ENCODE results near the gene RNF17.

RNF17 gene

DNA sequence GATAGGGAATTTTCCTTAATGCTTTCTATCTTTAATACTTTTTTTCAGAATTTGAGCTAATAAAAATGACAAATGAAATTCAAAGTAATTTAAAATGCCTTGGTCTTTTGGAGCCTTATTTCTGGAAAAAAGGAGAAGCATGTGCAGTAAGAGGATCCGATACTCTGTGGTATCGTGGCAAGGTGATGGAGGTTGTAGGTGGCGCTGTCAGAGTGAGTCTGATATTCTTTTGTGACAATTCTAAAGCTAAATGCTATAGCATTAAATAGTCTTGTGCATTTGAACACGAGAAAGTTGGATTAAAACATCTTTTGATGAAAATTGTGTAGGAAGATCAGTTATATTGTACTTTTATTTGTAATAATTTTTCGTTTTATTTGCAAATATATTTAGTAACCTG is 95.0 kb downstream of the RNF17 start:
- no peak for DNase-seq (ENCODE audit: low read depth)

DNA sequence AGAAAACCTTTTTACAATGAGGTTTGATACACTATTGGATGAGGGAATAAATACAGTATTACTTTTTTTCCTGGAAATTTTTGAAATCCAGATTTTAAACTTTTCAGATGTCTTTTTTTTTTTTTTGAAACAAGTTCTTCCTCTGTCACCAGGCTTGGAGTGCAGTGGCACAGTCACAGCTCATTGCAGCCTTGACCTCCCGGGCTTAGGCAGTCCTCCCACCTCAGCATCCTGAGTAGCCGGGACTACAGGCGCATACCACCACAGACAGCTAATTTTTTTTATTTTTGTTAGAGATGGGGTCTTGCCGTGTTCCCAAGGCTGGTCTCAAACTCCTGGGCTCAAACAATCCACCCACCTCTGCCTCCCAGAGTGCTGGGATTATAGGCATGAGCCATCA is 96.8 kb downstream of the RNF17 start:
- DNase-seq (ENCODE audit: low read depth), result no peak

DNA sequence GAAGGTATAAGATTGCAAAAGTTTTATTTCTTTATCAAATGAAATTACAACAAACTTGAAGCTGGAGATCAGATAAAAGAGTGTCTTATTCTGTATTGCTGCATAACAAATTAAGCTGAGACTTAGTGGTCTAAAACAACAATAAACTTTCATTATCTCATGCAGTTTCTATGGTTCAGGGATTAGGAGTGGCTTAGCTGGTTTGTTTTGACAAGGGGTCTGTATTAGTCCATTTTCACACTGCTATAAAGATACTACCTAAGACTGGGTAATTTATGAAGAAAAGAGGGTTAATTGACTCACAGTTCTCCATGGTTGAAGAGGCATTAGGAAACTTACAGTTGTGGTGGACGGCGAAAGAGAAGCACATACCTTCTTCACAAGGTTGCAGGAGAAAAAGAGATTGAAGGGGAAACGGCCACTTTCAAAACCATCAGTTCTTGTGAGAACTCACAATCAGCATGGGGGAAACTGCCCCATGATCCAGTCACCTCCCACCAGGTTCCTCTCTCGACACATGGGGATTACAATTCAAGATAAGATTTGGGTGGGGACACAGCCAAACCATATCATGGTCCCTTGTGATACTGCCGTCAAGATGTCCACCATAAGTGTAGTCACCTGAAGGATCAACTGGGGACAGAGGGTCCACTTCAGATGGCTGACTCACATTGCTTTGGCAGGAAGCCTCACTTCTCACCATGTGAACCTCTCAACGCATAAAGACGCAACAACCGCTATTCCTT is 97.8 kb downstream of the RNF17 start:
- DNase-seq (ENCODE audit: low read depth), result no peak

DNA sequence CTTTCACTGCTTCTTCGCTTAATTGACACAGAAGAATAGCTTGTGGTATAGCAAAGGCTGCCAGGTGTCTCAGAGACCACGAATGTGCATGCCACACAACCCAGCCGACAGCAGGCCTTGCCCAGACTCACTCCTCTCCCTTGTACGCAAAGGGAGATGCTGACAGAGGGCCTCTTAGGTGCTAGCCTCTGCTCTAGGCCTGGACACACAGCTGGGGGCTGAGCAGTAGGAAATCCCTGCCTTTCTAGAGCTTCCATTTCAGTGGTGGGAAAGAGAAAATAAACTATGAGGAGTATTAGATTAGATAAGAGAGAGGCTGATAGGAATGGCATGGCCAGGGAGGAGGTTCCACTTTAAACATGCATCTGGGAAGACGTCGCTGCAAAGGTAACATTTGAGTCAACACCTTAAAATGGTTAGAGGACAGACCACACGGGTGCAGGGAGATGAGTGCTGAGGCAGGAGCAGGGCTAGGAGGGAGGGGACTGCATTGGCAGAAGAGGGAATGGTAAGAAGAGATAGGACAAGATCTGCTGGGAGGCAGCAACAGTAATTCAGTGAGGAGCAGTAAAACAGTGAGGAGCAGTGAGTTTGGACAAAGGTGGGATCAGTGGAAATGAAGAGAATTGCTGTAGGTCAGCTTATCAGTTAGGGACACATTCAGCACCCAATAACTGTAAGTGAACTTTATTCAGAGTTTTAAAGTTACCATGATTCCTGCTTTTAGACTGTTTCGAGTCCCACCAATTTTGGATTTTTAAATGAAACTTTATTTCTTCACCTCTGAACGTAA is 100.0 kb downstream of the RNF17 start:
- no peak for DNase-seq (ENCODE audit: low read depth)

DNA sequence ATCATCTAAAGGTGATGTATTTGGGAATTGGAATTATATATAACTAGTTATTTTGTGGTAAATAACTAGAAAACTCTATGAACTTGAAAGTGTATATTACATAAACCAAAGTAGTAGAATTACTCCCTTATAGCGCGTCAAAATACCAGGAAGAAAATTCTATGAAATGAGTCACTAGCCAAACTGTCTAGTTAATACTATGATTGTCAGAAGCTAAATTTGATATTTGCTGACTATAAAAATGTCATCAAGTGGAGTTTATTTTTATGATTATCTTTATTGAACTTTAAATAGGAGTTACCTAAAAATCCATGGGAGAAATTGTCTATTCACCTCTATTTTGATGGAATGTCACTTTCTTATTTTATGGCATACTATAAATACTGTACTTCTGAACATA is 100.6 kb downstream of the RNF17 start:
- DNase-seq (ENCODE audit: low read depth), result no peak

DNA sequence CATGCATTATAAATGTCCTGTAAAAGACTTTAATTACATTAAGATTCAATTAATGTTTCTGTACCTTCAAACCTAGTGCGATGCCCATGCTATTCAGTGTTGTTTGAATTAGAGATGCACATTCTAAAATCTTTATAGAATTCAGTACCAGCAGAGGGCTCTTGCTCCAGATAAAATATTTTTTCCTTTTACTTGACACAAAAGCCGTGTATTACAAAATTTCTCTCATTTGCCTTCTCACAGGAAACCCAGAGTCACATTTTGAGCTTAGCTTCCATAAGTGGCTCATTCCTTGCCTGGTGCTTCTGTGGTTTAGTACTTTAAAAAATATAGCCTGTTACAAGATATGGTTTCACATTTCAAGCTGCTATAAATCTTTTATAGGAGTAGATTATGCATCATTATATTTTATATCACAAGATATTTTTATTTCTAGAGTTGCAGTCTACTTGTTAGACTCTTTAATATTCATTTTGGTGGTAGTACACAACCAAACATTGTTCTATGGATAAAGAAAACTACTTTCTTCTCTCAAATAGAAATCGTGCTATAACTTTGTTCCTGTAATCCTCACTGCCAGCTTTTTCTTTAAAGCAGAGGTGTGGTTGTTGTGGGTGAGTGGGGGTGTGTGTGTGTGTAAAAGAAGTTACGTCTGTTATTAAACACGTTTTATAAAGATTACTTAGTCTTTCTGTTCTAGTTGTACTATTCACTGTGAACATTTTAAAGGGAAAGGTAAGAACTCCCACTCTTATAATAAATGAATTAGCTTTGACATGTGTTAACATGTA is 101.4 kb downstream of the RNF17 start:
- DNase-seq (ENCODE audit: low read depth), result no peak

DNA sequence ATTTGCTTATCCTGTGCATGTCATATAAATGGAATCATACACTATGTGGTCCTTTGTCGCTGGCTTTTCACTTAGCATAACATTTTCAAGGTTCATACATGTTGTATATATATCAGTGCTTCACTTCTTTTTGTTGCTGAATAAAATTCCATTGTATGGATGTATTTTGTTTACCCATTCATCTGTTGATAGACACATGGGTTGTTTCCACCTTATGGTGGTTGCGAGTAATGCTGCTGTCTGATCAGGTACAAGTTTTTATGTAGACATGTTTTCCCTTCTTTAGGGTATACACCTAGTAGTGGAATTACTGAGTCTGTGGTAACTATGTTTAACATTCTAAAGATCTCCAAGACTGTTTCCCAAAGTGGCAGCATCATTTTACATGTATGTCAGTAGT is 102.5 kb downstream of the RNF17 start:
- DNase-seq (ENCODE audit: low read depth), result no peak

DNA sequence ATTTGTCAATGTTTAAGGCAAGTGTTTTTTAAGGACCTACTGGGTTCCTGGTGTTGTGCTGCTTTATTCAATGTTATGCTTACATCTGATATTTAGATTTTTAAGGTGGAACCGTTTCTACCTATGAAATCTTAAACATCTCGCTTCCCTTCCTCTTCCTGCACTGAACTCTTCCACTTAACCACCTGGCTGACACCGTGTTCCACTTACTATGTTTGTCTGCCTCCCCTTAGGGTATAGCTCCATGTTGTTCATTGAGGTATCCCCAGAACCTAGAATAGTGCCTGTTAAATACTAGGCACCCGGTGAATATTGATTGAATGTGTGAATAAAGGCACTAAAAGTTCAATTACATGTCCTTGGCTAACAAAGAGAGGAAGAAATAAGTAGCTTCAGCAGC is 104.9 kb downstream of the RNF17 start:
- DNase-seq (ENCODE audit: low read depth), result no peak

DNA sequence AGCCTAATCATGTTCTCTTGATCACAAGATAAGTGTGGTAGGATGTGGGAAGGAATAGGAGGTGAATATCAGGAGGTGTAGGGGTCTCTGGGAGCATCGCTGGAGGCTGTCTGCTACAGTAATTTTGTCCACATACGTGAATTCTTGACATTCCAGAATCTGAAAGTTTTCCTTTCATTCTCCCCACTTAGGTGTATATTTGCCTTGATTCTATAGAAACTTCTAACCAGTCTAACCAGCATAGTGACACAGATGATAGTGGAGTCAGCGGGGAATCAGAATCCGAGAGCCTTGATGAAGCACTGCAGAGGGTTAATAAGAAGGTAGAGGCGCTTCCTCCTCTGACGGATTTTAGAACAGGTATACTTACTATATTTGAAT is 106.4 kb downstream of the RNF17 start:
- DNase-seq (ENCODE audit: low read depth), result no peak

DNA sequence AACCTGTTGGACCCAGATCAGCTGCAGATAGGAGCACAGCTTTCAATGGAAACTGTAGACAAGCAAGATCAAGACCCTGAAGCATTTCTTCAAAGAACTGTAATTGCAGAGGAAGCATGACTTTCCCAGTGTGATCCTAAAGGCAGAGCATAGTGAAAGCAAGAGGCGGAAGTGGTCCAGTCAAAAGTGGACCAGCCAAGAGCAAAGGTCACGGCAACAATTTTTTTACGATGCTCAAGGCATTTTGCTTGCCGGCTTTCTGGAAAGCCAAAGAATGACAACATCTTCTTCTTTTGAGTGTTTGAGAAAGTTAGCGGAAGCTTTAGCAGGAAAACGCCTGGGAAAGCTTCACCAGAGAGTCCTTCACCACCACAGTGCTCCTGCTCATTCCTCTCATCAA is 111.6 kb downstream of the RNF17 start:
- no peak for DNase-seq (ENCODE audit: low read depth)

DNA sequence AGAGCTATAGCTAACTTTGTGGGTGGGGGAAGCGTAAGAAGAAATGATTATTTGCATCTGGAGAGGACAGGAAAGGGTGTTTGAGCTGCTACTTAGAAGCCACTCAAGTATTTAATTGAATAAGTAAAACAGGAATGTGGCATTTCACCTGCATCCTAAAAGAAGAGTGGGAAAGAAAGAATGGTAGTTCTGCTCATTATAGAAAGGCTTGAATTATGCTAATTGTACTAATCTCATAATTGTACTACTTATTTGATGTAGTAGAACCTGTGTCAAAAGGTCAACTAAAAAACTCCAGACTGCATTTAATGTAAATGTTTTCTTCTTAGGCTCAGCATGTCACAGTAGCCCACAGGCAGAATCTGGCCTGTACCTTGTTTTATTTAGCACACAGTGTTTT is 113.6 kb downstream of the RNF17 start:
- DNase-seq (ENCODE audit: low read depth), result no peak

DNA sequence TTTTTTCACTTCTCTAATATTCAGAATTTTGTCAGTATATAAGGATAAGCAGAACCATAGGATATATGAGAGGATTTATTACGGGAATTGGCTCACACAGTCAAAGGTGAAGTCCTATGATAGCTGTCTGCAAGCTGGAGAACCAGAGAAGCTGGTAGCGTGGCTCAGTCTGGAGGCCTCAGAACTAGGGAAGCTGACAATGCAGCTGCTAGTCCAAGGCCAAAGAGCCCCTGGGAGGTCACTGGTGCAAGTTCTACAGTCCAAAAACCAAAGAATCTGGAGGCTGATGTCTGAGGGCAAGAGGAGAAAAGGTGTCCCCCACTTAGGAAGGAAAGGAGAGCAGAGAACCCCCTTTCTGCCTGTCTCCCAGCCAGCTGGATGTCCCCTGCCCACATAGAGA is 114.4 kb downstream of the RNF17 start:
- no peak for DNase-seq (ENCODE audit: low read depth)

DNA sequence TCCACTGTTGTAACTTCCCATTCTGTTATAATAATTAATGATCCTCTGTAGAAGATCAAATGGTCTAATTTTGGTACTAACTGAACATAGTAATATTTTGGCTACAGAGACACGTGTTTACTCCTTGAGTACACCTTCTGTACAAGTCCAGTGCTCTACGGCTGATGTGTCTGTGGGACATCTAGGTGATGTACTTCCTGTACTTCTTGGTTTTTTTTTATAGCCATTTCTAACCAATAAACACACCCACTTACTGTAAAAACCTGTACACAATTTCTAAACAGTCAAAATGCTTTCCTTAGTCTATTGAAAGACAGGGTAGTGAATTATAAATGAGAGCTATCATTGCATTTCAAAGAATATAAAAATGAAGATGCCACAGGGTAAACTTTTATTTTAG is 118.7 kb downstream of the RNF17 start:
- DNase-seq (ENCODE audit: low read depth), result no peak

DNA sequence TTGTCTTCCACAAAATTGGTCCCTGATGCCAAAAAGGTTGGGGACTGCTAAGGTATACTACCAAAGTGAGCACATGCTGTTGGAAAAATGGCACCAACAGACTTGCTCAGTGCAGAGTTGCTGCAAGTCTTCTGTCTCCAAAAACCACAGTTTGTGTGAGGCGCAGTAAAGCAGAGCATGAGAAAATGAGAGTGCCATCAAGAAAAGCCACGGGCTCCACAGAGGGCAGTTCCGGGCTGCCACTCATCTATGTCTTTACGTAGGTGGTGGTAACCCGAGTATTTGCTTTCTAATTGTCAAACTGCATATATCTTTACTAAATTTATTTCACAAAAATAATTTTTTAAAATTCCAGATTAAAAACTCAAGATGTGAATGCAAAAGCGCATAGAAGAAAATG is 123.8 kb downstream of the RNF17 start:
- DNase-seq (ENCODE audit: low read depth), result no peak

DNA sequence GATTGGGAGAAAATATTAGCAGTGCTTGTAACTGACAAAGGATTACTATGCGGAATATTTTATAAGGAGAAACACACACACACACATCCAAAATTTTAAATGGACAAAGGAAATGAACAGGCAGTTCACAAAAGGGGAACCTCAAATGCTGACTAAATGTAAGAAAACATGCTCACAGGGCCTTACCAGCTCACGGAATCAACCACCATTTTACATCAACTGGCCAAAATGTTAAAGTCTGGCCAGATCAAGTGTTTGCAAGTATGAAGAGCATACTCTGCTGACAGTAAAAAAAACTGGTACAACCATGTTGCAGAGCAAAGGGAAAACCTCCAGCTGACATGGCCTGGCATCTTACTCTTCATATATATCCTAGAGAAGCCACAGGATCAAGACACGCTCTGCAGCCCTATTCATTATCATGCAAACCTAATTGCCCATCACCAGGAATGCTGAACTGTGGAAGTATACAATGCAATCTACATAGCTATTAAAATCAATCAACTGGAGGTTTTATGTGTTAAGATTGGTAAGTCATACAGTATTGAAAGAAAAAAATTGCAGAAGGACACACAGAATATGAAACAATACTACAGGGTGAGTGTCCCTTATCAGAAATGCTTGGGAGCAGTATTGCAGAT is 124.4 kb downstream of the RNF17 start:
- DNase-seq (ENCODE audit: low read depth), result no peak

DNA sequence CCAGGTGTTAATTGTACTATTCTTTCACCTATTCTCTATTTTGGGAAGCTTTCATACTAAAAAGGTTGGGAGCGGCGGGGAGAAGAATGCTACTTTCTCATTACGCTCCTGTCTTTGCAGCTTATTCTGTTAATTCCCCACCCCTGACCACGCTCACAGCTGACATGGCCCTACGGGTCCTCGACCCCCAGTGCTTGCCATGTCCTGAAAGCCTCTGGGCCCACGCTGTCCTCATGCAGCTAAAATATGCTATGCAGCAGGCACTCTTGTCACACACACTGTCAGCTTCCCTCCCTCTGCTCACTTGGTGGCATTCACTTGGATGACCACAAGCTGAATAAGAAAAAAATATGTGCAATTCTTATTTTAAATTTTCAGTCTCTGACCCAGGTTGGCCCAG is 126.3 kb downstream of the RNF17 start:
- DNase-seq (ENCODE audit: low read depth), result no peak

DNA sequence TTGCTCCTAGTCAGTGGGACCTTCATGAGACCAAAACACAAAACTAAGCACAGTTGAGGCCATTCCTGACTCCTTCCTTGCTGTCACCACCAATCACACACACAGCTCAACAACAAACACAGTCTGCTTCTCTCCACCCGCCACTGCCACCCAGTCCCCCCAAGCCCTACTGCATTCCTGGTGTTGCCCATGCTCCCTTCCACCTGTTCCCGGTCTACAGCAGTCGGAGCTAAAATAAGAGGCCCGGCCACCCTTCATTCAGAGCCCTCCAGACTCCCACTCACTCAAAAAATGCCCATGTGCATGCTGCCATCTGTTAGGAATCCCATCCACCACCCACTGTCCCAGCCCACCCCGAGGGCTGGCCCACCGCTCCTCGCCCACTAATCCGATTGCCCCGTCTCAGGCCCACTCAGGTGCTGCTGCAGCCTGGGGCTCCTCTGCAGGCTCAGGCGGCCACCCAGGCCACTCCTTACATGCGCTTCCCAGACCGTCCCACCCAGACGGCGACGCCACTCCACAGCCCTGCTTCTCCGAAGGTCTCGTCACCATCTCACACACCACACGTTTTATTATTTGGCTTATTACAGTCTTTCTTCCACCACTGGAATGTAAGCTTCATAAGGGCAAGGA is 127.6 kb downstream of the RNF17 start:
- DNase-seq (ENCODE audit: low read depth), result no peak

DNA sequence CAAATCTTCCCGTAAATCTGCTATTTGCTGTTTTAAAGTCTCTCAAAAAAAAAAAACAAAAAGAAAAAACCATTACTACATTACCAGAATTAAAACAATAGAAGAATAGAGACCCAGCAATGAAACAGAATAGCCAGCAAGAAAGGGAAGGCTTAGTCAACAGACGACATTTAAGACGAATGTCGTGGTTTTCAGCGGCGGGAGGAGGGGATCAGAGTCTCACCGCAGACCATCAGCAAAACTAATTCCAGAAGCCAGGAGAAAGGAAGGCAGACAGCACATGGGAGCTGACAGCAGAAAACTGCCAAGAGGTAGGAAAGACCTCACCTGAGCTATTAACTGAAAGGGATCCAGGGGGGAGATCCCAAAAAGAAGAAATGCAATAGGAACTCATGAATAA is 128.9 kb downstream of the RNF17 start:
- DNase-seq (ENCODE audit: low read depth), result no peak

DNA sequence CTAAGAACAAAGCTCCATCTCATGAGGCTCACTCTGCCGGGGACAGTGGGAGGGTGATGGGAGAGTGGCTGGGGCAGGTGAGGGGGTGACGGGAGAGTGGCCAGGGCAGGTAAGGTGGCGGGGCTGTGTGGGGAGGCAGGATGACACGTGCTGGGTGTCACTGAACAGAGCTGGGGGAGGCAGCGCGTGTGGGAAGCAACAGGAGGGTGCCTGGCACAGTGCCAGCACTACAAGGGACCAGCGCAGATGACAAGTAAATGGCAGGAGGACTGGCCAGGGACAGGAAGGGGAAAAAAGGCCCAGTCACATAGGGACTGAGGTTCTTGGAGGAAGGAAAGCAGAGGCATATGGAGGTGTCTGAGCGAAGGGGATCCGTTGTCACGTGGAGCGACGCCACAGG is 129.9 kb downstream of the RNF17 start:
- no peak for DNase-seq (ENCODE audit: low read depth)

DNA sequence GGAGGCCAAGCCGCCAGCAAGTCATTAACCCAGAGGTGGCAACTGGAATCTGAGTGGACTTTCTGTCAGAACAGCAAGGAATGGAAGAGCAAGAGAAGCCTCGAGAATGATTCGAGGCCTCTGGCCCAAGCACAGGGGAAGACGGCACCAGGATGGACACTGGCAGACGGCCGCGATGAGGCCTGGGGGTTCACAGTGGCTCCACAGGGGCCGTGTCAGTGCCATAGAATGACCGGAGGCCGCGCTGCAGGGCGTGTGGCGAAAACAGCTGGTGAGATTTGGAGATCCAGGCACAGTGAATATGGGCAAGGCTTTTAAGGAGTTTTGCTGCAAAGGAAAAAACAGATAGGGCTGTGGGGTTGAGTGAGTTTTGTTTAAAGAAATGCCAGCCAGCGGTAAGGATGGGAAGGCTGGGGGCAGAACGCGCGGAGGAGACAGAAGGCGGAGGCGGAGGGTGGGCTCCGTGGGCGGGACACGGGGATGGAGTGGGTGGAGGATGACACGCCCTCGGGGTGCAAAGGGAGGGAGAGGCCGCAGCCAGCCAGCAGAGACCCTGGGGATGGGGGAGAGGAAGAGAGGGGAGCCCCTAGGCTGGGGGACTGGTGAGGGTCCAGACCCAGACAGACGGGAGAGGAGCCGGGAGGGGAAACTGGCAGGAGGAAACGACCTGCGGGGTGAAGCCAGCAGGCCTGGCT is 130.5 kb downstream of the RNF17 start:
- no peak for DNase-seq (ENCODE audit: low read depth)

DNA sequence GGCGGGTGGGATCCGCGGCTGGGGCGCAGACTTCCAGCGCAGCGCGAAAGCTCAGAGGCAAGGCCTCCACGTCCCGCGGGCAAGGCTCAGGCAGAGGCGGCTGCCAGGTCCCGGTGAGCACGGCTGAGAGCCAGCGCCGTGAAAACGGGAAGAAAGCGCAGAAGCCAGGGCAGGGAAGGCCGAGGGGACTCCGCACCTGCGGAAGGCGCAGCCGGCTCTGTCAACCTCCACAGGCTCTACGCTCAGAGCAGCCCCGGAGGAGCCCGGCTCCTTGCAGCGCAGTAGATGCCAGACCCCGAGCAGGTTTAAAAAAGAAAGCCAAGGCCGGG is 131.0 kb downstream of the RNF17 start:
- DNase-seq (ENCODE audit: low read depth), result no peak

DNA sequence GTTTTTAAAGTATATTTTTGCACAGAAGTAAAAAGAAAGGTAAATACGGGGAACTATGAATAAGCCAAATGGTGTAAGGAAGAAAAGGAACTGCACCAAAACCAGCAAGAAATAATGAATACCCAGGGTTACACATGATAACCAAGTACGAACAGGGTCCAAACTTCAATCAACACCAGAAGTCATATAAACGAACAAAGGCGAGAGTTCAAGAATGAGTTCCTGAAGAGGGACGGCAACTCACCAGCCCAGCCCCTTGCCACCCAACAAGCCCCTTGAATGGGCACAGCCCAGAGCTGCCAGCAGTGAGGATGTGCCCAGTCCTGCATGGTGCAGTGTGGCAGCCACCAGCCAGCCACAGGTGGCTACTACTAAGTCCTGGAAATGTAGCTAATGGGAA is 132.1 kb downstream of the RNF17 start:
- no peak for DNase-seq (ENCODE audit: low read depth)

All from activated gamma-delta T cell treated with anti-CD3 and anti-CD28 coated beads, Interleukin-2, amount 50 U/mL, for 16 hours (primary cell).